GM19025 (cell line): ENCODE data around the gene TCF7L1.
A peak's percentile ranks its signal among the peaks of the same experiment; 100 is the strongest.

Experiments used
- ATAC-seq: cut with Tn5 transposase; IDR thresholded peaks from one replicate; pipeline ENCODE4 v1.9.1; 2021; ENCODE audit warnings: mild to moderate bottlenecking, low read depth, moderate library complexity; ENCODE audit not compliant: unreplicated experiment

TCF7L1 gene

GRCh38 chr2:85244828-85245227 is 111.6 kb downstream of the TCF7L1 start:
- no peak for ATAC-seq

DNA sequence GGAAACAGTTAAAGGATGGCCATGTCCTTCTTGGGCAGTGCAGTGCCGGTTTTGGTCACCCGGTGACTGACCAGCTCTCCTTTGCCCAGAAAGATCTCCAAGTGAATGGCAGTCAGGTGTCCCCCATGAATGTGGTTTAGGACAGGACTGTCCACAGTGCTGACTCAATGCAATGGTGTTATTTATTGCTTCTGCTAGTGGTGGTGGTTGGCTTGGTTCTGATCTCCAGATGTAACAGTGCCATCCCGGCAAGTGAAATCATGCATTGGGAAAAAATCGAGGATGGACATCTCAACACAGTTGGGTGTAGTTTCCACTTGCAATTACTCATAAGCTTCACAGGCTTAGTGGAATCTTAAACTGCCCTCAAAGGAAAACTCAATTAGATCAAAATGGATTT is 112.7 kb downstream of the TCF7L1 start:
- no peak for ATAC-seq

DNA sequence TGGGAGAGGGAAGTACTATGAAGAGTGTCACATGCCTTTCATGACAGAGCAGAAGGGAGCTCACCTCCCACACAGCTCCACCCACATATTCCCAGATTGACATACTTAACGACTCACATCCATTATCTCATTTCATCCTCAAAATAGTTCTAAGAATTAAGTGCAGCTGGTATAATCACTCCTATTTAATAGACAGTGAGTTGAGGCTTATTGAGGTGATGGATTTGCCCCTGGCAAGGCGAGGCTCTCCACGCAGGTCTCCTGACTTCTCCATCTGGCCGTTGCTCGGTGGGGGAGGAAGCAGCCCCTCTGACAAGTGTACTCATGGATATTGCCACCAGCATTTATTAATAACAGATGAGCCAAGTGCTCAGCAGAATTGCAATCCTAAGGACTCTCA is 113.2 kb downstream of the TCF7L1 start:
- no peak for ATAC-seq

GRCh38 chr2:85247610-85248009 is 114.4 kb downstream of the TCF7L1 start:
- no peak for ATAC-seq

GRCh38 chr2:85248773-85249509 is 115.7 kb downstream of the TCF7L1 start:
- no peak for ATAC-seq

- no peak for ATAC-seq
Observed at GRCh38 chr2:85250045-85250444, 116.9 kb downstream of the TCF7L1 start.

DNA sequence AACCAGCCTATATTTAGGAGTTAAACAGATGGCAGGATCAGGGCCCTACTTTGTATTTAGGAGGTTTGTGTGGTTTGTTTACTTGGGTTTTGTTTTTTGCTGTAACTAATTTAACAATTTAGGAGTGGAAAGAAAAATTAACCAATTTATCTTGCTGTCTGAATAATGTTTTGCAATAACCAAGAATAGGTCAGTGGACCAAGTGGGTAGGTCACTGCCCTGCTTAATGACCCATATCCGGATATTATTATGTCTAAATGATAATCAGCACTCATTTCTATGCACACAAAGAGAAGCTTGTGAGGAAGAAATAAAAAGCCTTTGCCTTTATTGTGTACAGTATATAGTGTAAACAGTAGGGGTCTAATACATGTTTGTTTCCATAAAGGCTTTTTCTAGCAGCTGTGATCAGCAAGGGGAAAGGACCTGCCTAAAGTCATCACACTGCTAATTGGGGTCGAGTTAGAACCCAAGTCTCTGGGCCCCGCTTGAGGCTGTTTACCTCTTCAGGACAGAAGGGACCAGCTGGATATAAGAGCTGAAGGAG is 118.0 kb downstream of the TCF7L1 start:
- no peak for ATAC-seq

GRCh38 chr2:85253890-85254289 is 120.7 kb downstream of the TCF7L1 start:
- no peak for ATAC-seq

GRCh38 chr2:85254540-85255300 is 121.5 kb downstream of the TCF7L1 start:
- no peak for ATAC-seq

- no peak for ATAC-seq
Observed at GRCh38 chr2:85255456-85255812, 122.2 kb downstream of the TCF7L1 start.

GRCh38 chr2:85255813-85256594 is 122.8 kb downstream of the TCF7L1 start:
- ATAC-seq, result no peak

DNA sequence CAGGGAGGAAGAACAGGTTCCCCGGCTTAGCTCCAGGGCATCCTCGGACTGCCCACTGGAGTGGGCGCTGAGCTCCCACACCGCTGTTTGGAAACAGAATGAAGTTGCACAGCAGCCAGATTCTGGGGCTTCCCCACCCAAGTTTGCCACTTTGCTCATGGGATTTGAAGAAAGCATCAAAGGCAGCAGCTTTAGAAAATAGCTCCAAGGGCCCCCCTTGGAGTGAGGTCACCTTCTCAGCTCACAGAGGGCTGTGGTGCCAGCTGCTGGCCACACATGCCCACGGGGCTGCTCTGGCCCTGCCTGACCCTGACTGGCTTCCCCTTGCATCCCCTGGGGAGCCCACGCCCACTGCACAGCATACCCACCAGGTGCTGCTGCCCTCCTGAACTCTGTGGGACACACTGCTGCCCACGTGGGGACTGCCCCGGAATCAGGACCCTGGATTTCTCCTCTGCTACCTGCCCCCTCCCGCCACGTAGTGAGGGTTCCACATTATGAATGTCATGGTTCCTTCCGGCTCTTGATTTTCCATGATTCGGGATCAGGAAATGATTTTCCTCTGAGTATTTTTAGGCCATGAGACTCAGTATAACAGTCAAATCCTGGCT is 124.3 kb downstream of the TCF7L1 start:
- ATAC-seq, result no peak

DNA sequence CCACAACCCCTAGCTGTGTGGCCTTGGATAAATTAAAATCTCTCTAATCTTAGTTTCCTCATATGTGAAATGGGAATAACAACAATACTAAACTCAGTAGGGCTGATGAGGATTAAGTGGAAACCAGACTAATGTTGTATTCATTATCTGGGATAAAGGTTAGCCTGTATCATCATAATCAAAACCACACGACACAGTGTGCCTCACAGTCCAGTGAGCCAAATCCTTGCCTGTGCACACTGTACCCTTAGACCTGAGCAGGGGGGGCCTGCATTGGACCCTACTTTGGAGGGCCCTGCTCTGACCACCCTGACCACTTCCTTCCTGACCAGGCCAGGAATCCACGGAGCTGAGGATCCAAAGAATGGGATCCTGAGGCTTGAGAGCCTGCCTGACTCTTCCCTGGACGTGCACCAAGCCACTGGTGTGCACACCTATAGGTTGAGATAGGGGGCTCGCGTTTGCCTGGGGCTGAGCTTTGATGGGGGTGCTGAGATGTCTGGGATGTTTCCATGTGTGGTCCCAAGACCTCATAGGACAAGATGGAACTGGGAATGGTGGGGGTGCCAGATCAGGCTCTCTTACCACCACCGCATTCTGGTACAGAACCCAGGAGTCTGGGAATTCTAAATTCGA is 124.9 kb downstream of the TCF7L1 start:
- no peak for ATAC-seq

GRCh38 chr2:85259101-85259590 is 126.0 kb downstream of the TCF7L1 start:
- no peak for ATAC-seq

- no peak for ATAC-seq
Observed at GRCh38 chr2:85259879-85260278, 126.7 kb downstream of the TCF7L1 start.

- ATAC-seq, result no peak
Observed at GRCh38 chr2:85263591-85263990, 130.4 kb downstream of the TCF7L1 start.

GRCh38 chr2:85264471-85264870 is 131.3 kb downstream of the TCF7L1 start:
- ATAC-seq, result no peak

- no peak for ATAC-seq
Observed at GRCh38 chr2:85265304-85265703, 132.1 kb downstream of the TCF7L1 start.

DNA sequence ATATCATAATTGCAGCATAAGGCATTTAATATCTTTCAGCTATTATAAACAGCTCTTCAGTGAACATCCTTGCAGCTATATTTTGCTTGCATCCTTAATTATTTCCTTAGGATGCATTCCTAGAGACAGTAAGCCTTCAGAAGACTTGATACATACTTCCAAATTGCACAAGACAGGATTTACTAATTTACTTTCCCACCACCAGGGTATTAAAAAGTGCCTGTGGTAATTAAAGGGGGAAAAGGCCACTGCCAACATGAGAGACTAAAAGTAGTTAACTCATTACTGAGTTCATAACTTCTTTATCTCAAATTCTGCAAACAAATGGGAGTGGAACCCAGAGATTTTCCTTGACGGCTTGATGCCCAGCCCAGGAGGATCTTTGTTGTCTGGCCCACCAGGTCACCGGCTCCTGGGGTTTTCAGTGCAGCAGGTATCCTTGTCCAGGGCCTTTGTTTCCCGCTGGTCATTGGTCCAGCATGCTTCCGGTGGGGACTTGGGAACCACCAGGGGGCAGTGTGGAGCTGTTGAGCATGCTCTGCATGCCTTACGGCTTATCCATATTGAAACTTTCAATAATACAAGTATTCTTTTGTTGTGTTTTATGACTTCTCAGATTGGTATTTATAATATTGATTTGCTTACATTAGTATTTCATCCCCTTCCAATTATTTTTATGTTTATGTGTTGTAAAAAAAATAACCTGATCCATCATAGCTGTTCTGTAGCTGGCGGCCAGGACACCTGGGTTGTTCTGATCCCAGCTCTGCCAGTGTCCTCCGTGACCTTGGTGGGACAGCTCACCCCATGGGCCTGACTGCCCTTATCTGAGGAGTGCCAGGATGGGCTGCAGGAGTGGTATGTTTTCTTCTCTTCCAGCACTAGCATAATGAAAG is 133.2 kb downstream of the TCF7L1 start:
- ATAC-seq, result peak; percentile 66
